PC-9 (cell line): ENCODE measurements around the gene CUL3.

Source experiments
- EZH2 ChIP-seq: fragments of 200-600 bp; sonication (generic); IDR thresholded peaks from 2 replicates; pipeline ENCODE4 v1.8.0; 2017; ENCODE audit warnings: antibody characterized with exemption, low read depth
- TF ChIP-seq, protein P1 (sequence below): fragments of 200-600 bp; sonication (generic); conservative IDR thresholded peaks from 2 replicates; pipeline ENCODE4 v1.6.1; 2017; ENCODE audit warnings: mixed run types, antibody characterized with exemption, mild to moderate bottlenecking, moderate library complexity

DNA sequence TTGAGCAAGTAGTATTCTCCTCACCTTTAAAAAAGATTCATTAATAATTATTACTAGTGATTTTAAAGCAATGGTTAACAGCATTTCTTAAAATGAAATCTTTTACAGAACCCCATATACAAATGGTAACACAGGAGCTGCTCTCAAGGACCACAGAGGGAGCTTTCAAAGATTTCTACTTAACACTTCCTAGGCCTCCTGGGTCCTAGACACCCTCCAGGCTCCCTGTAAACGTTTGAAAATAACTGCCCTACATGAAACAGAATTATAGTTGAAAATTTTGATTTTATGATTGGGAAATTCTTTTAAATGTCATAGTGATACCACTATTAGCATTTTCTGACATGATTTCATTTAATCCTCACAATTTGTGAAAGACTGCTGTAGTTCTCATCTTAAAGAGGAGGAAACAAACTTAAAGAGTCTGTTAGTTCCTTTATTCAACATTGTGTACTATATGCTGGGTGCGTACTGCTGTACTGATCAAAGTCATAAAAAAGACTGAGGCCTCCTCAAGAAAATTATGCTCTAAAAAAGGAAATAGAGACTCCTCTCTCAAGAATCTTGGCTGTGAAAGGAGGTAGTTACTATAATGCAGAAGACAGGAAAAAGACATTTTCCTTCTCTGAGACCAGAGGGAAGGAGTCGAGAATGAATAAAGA, 10.6 kb downstream of the CUL3 start:
- TF ChIP-seq, protein P1, sequence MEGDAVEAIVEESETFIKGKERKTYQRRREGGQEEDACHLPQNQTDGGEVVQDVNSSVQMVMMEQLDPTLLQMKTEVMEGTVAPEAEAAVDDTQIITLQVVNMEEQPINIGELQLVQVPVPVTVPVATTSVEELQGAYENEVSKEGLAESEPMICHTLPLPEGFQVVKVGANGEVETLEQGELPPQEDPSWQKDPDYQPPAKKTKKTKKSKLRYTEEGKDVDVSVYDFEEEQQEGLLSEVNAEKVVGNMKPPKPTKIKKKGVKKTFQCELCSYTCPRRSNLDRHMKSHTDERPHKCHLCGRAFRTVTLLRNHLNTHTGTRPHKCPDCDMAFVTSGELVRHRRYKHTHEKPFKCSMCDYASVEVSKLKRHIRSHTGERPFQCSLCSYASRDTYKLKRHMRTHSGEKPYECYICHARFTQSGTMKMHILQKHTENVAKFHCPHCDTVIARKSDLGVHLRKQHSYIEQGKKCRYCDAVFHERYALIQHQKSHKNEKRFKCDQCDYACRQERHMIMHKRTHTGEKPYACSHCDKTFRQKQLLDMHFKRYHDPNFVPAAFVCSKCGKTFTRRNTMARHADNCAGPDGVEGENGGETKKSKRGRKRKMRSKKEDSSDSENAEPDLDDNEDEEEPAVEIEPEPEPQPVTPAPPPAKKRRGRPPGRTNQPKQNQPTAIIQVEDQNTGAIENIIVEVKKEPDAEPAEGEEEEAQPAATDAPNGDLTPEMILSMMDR = no peak
- TF ChIP-seq EZH2 = no peak
